HG02973 (cell line): ENCODE measurements around the gene DLK1.

ENCODE experiments used
- ATAC-seq: cut with Tn5 transposase; IDR thresholded peaks from one replicate; pipeline ENCODE4 v1.9.1; 2021; ENCODE audit warnings: moderate library complexity; ENCODE audit not compliant: unreplicated experiment

The DLK1 gene

GRCh38 chr14:100775831-100776591, 49.3 kb downstream of the DLK1 start:
- no peak for ATAC-seq

GRCh38 chr14:100776681-100777365, 50.1 kb downstream of the DLK1 start:
- no peak for ATAC-seq

DNA sequence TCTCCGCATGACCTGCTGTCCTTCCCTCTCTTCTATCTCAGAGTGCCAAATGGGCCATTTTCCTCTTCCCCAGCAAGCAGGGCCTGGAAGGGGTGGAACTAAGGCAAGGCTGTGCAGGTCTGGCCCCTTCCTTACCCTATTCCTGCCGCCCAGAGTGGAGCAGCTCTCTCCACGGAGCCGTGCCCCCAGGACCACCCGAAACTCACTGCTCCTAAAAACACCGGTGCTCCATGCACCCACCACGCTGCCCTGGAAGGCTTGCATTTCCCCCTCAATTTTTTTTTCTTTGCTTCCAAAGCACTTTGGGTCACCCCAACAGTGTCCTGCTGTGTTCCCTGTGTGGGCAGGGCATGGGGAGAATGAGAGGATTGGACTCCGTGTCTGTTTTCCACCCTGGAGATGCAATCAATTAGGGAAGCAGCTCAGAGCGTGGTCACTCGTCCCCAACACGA, 50.7 kb downstream of the DLK1 start:
- no peak for ATAC-seq

DNA sequence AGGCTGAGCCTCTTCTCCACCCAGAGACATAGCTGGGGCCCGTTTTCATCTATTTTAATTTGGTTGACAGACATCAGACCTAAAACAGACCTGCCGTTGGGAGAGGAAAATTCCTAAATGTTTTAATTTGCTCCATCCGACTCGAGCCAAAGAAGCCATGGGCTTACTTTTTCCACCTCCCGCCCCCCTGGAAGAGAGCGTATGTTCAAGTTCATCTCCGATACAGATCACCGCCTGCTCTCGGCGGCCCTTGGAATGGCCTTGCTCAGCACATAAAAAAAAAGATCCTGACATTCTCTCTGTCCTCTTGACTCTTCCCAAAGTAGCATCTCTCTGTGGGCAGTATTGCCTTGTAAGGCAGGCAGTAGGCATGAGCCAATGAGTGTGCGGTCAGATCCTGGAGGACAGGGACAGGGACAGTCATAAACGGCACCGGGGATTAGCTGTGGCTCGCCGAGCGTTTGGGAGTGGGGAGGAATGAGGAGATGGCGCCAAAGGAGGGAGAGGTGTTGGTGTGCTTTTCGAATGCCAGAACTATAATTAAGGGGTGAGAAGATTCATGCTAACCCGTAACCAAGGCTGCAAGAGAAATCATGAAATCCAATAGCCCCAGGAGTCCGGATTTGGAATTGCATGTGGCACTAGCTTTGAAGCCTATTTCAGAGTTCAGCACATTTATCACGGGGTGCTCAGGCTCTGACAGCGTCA, 51.3 kb downstream of the DLK1 start:
- no peak for ATAC-seq

GRCh38 chr14:100778526-100778882, 51.8 kb downstream of the DLK1 start:
- no peak for ATAC-seq

- ATAC-seq, result no peak
Measured at GRCh38 chr14:100778951-100779690, 52.4 kb downstream of the DLK1 start.

GRCh38 chr14:100779691-100780080, 53.0 kb downstream of the DLK1 start:
- ATAC-seq, result no peak

- ATAC-seq, result no peak
Measured at GRCh38 chr14:100780246-100780645, 53.6 kb downstream of the DLK1 start.

GRCh38 chr14:100780646-100781355, 54.1 kb downstream of the DLK1 start:
- no peak for ATAC-seq

GRCh38 chr14:100781952-100782351, 55.3 kb downstream of the DLK1 start:
- ATAC-seq, result no peak

DNA sequence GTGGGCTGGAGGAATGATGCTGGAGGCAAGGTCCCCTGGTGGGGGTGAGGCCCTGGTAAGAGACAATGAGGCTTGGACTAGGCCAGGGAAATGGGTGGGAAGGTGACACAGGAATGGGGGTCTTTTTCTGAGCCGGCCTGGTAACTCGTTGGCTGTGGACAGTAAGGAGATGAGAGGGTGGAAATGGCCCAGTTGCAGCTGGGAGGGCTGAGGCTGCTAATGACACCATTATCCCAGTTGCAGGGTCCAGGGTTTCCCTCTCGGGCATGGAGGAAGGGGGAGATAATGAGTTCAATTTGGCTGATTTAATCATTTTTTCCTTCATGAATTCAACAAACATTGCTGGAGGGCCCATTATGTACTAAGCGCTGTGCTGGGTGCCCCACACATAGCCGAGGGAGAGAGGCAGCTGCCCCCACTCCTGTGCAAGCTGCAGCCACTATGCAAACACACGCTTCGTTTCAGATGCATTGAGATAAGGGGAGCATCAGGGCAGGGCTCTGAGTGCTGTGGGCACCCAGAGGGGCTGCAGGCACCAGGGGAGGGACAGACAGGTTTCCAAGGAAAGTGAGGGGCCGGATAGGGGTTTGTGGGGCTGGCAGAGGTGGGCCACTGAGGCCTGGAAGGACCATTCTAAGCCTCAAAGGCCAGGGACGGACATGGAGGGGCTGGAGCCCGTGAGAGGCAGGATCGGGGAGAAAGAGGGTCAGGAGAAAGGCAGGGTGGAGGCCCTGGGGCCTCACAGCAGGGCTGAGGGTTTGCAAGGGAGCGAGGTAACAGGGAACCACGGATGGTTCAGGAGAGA, 56.0 kb downstream of the DLK1 start:
- ATAC-seq, result no peak

GRCh38 chr14:100783630-100784370, 57.1 kb downstream of the DLK1 start:
- no peak for ATAC-seq

GRCh38 chr14:100784523-100785337, 58.0 kb downstream of the DLK1 start:
- ATAC-seq, result no peak

- no peak for ATAC-seq
Measured at GRCh38 chr14:100785338-100785615, 58.6 kb downstream of the DLK1 start.

GRCh38 chr14:100785626-100786025, 58.9 kb downstream of the DLK1 start:
- no peak for ATAC-seq

DNA sequence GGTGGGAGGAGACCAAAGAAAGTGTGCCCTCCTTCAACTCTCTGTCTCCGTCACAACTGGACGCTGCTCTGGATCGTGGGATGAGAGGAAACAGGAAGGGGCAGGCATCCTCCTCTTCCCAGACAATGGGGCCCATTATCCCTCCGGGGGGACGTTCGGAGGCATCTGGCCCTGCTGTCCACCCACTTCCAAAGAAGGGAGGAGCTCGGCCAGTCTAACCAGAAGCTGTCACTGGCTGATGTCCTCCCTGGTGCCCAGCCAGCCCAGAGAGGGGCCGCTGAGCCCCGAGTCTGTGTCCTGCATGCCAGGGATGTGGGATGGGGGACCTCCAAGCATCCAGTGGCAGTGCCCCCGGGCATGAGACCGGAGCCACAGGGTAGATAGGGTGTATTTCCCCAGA, 59.4 kb downstream of the DLK1 start:
- no peak for ATAC-seq

- no peak for ATAC-seq
Measured at GRCh38 chr14:100786576-100787219, 60.0 kb downstream of the DLK1 start.

GRCh38 chr14:100787659-100788058, 61.0 kb downstream of the DLK1 start:
- no peak for ATAC-seq
